H1 (cell line): ENCODE data around the gene ZNF423. TPM values are rescaled to one million over a fixed set of nuclear protein-coding genes. Genes with fewer than 3 reads are reported as not detected.

Experiments
- CTCF ChIA-PET: fragments of 300-600 bp; sonication (Branson Sonifier 250); formaldehyde crosslinking; loops from one replicate; lab custom pipeline; 2021; ENCODE audit not compliant: partially characterized antibody; lab: Charles Lee
- POLR2A ChIA-PET: fragments of 300-600 bp; sonication (Branson Sonifier 250); formaldehyde crosslinking; loops from one replicate; lab custom pipeline; 2021; ENCODE audit warnings: inconsistent platforms; ENCODE audit not compliant: partially characterized antibody; lab: Charles Lee
- DNase-seq, 2 experiments: peaks; one replicate each; pipeline versions ENCODE4 v3.0.0 to v3.0.0-alpha.2; 2010 to 2022; ENCODE audit warnings: low spot score in 2 of 2, low read depth in 1 of 2, mixed read lengths in 1 of 2
- FAIRE-seq: peaks from 2 replicates; lab custom pipeline; 2011; peaks lifted over from hg19 to GRCh38; lab: Jason Lieb, UNC
- H2AFZ ChIP-seq: 2 replicates; pipeline ENCODE4 v1.8.1; 2012; ENCODE audit warnings: low read length, inconsistent platforms
- H2AK5ac ChIP-seq: 2 replicates; pipeline ENCODE4 v1.6.1; 2013; ENCODE audit warnings: low read depth, low read length
- H2BK120ac ChIP-seq: replicated peaks from 2 replicates; pipeline ENCODE3; 2013; ENCODE audit warnings: low read depth, low read length, inconsistent platforms
- H2BK12ac ChIP-seq: 2 replicates; pipeline ENCODE4 v1.6.1; 2013; ENCODE audit warnings: low read depth, low read length
- H2BK15ac ChIP-seq: 2 replicates; pipeline ENCODE4 v1.6.1; 2013; ENCODE audit warnings: low read length
- H2BK20ac ChIP-seq: 2 replicates; pipeline ENCODE4 v1.6.1; 2013; ENCODE audit warnings: low read length
- H2BK5ac ChIP-seq: 2 replicates; pipeline ENCODE4 v1.6.1; 2013; ENCODE audit warnings: low read depth, low read length
- H3K14ac ChIP-seq: 2 replicates; pipeline ENCODE4 v1.6.1; 2013; ENCODE audit warnings: inconsistent platforms; ENCODE audit not compliant: insufficient read length
- H3K18ac ChIP-seq: 2 replicates; pipeline ENCODE4 v1.6.1; 2013; ENCODE audit warnings: low read length; ENCODE audit errors: extremely low read depth
- H3K23ac ChIP-seq: 2 replicates; pipeline ENCODE4 v1.6.1; 2013; ENCODE audit warnings: inconsistent platforms; ENCODE audit not compliant: insufficient read length
- H3K23me2 ChIP-seq: 2 replicates; pipeline ENCODE4 v1.6.1; 2013; ENCODE audit warnings: low read depth, low read length
- H3K27ac ChIP-seq: 2 replicates; pipeline ENCODE4 v1.6.1; 2011; ENCODE audit warnings: low read depth, low read length, inconsistent platforms
- H3K27me3 ChIP-seq, 4 experiments: replicated peaks in 1 of 4; 1 replicate in 1 of 4; 2 replicates in 3 of 4; pipeline versions ENCODE4 v1.6.1 to v1.8.1; 2011 to 2013; ENCODE audit warnings: low read length in 3 of 4, mild to moderate bottlenecking in 3 of 4, inconsistent platforms in 2 of 4, mixed read lengths in 2 of 4, moderate library complexity in 1 of 4; ENCODE audit not compliant: control insufficient read depth in 3 of 4, insufficient read depth in 3 of 4; ENCODE audit errors: extremely low read depth in 1 of 4
- H3K36me3 ChIP-seq, 4 experiments: 2 replicates each; pipeline versions ENCODE4 v1.6.1 to v1.8.1; 2011 to 2013; ENCODE audit warnings: mild to moderate bottlenecking in 4 of 4, low read length in 3 of 4, moderate library complexity in 2 of 4, control low read depth in 1 of 4, inconsistent platforms in 1 of 4; ENCODE audit not compliant: insufficient read depth in 4 of 4, control insufficient read depth in 2 of 4
- H3K4ac ChIP-seq: replicated peaks from 2 replicates; pipeline ENCODE3; 2013; ENCODE audit warnings: low read length, low read depth, mixed read lengths, inconsistent platforms; ENCODE audit not compliant: insufficient read length
- H3K4me1 ChIP-seq, 4 experiments: replicated peaks in 1 of 4; 1 replicate in 1 of 4; 2 replicates in 3 of 4; pipeline versions ENCODE4 v1.6.1 to v1.8.1; 2011 to 2013; ENCODE audit warnings: low read length in 3 of 4, inconsistent platforms in 2 of 4, mixed read lengths in 1 of 4; ENCODE audit not compliant: insufficient read depth in 4 of 4, control insufficient read depth in 3 of 4
- H3K4me2 ChIP-seq, 2 experiments: 2 replicates each; pipeline versions ENCODE4 v1.6.1 to v1.8.1; 2011 to 2013; ENCODE audit warnings: low read depth in 2 of 2, low read length in 2 of 2, control low read depth in 1 of 2, inconsistent platforms in 1 of 2, mild to moderate bottlenecking in 1 of 2; ENCODE audit not compliant: insufficient read depth in 1 of 2
- H3K4me3 ChIP-seq, 4 experiments: fragments of 200-600, 300-600 bp in 1 of 4; sonication (generic), shearing (Covaris generic), sonication (Bioruptor Twin) in 1 of 4; 2 replicates each; pipeline versions ENCODE4 v1.5.1 to v1.8.1; 2011 to 2016; ENCODE audit warnings: low read length in 4 of 4, low read depth in 3 of 4, control low read depth in 2 of 4, inconsistent platforms in 2 of 4, mild to moderate bottlenecking in 2 of 4, mixed read lengths in 1 of 4, moderate library complexity in 1 of 4; ENCODE audit not compliant: insufficient read depth in 2 of 4; ENCODE audit errors: extremely low read depth in 1 of 4
- H3K56ac ChIP-seq: replicated peaks from 2 replicates; pipeline ENCODE3; 2013; ENCODE audit warnings: low read depth, mild to moderate bottlenecking, mixed read lengths, low read length, inconsistent platforms; ENCODE audit not compliant: insufficient read length
- H3K79me1 ChIP-seq: 2 replicates; pipeline ENCODE4 v1.6.1; 2013; ENCODE audit warnings: low read depth, low read length, control low read depth
- H3K79me2 ChIP-seq, 2 experiments: 2 replicates each; pipeline versions ENCODE4 v1.6.1 to v1.8.1; 2012 to 2013; ENCODE audit warnings: low read length in 2 of 2, mild to moderate bottlenecking in 2 of 2, inconsistent platforms in 1 of 2; ENCODE audit not compliant: insufficient read depth in 2 of 2, control insufficient read depth in 1 of 2
- H3K9ac ChIP-seq, 4 experiments: replicated peaks in 1 of 4; 1 replicate in 1 of 4; 2 replicates in 3 of 4; pipeline versions ENCODE4 v1.6.1 to v1.8.1; 2011 to 2013; ENCODE audit warnings: low read depth in 3 of 4, low read length in 3 of 4, control low read depth in 2 of 4, mild to moderate bottlenecking in 2 of 4, moderate library complexity in 2 of 4, inconsistent platforms in 1 of 4; ENCODE audit errors: extremely low read depth in 1 of 4
- H3K9me3 ChIP-seq, 2 experiments: 2 replicates each; pipeline versions ENCODE4 v1.6.1 to v1.8.1; 2012 to 2013; ENCODE audit warnings: mild to moderate bottlenecking in 2 of 2, moderate library complexity in 2 of 2, control low read depth in 1 of 2, inconsistent platforms in 1 of 2, low read depth in 1 of 2, low read length in 1 of 2, mixed read lengths in 1 of 2; ENCODE audit not compliant: insufficient read depth in 2 of 2
- H4K20me1 ChIP-seq, 2 experiments: replicated peaks in 1 of 2; 2 replicates each; pipeline versions ENCODE3 to v1.8.1; 2011 to 2013; ENCODE audit warnings: inconsistent platforms in 2 of 2, low read length in 2 of 2, mild to moderate bottlenecking in 1 of 2; ENCODE audit not compliant: insufficient read depth in 2 of 2, control insufficient read depth in 1 of 2
- H4K5ac ChIP-seq: 2 replicates; pipeline ENCODE4 v1.6.1; 2013; ENCODE audit warnings: low read length, low read depth, mixed read lengths, inconsistent platforms; ENCODE audit not compliant: insufficient read length
- H4K8ac ChIP-seq: 2 replicates; pipeline ENCODE4 v1.8.0; 2013; ENCODE audit warnings: mild to moderate bottlenecking, moderate library complexity, low read length, inconsistent platforms; ENCODE audit not compliant: insufficient read depth; ENCODE audit errors: extremely low read depth
- H4K91ac ChIP-seq: replicated peaks from 2 replicates; pipeline ENCODE3; 2013; ENCODE audit warnings: low read length, mixed read lengths, inconsistent platforms; ENCODE audit not compliant: insufficient read length
- CBX8 ChIP-seq: fragments of 300-800, 300-1000 bp; sonication (generic); IDR thresholded peaks from 2 replicates; pipeline ENCODE4 v1.7.1; 2016; ENCODE audit warnings: low read depth, low read length, borderline replicate concordance
- CHD1 ChIP-seq: IDR thresholded peaks from 2 replicates; pipeline ENCODE4 v1.6.1; 2012; ENCODE audit warnings: low read depth, low read length, improper control_type of control experiment
- PHF8 ChIP-seq: fragments of 200-600 bp; sonication (generic); conservative IDR thresholded peaks from 2 replicates; pipeline ENCODE4 v1.7.1; 2012; ENCODE audit warnings: low read depth, mild to moderate bottlenecking, inconsistent platforms, low read length, moderate library complexity
- RFX5 ChIP-seq: IDR thresholded peaks from 2 replicates; pipeline ENCODE4 v1.6.1; 2011; ENCODE audit warnings: low read depth, low read length, improper control_type of control experiment, borderline replicate concordance
- WGBS, 2 experiments: shearing (Covaris generic) in 1 of 2; methylation state at CpG; one replicate each; pipeline versions ENCODE4 v1.1.6 to v1.1.7; 2013 to 2015; ENCODE audit warnings: low lambda C conversion rate in 2 of 2, mixed read lengths in 2 of 2, inconsistent platforms in 1 of 2, low coverage in 1 of 2, missing lambda C conversion rate in 1 of 2; ENCODE audit not compliant: insufficient replicate concordance in 2 of 2, insufficient coverage in 1 of 2, insufficient read length in 1 of 2; ENCODE audit errors: extremely low coverage in 1 of 2, missing lambda C conversion rate in 1 of 2; 5-methylcytosine and 5-hydroxymethylcytosine counted together
- polyA plus RNA-seq, 7 experiments: library from polyadenylated mRNA; depleted of rRNA in 3 of 7; stranded (reverse) in 5 of 7; unstranded in 2 of 7; fragments of >200 nt in 5 of 7; fragments of 200-250 nt in 2 of 7; gene quantifications; 1 replicate in 5 of 7; 2 replicates in 1 of 7; 4 replicates in 1 of 7; pipeline versions ENCODE4 v1.2.1 to v1.2.3, GENCODE V29; 2011 to 2013; ENCODE audit warnings: missing spikeins in 2 of 7, mixed read lengths in 2 of 7
- total RNA-seq: library from RNA; stranded (reverse); fragmentation: NEBNext Ultra II Directional; extraction: Animal tissue kit (Norgen Biotek cat#: 25700); gene quantifications from 2 replicates; pipeline ENCODE4 v1.2.1, GENCODE V29; 2021

The ZNF423 gene
- total and polyA plus RNA-seq, 2 of the 8 experiments (the other 6 are each of a cell fraction or from before 2014, with no cell fraction given), result 38.2 to 52.3 TPM

DNA sequence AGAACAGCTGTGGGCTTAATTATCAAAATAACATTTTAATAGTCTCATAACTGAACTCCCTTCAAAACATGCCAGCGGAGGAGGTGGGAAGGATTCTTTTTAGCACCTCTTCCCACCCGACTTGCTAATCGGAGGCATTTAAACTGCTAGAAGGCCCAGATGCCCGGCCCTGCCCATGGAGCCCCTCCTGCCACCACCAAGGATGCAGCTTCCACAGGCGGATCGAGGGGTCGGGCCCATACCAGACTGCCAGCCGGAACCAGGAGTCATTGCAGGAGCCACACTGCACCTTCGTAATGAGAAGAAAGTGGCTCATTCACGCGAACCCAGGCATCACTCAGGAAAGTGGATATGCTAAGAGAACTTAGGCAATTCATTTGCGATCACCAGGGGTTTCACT lies 281.1 kb downstream of the ZNF423 start:
- no peak for FAIRE-seq
- WGBS, 2 experiments, result 93% methylated on average over 12 of the region's 12 CpGs; no CpG with 5 or more reads in 1 of the 2 experiments
- Histone ChIP-seq H3K23ac (no peak overlapping the region), H2BK5ac (peak overlapping the region; percentile 44; the same call in 1 of the 2 replicates), H4K91ac (no peak overlapping the region), H3K14ac (no peak overlapping the region), H3K79me1 (no peaks in the 10 kb centered on the region), H2BK20ac (no peak overlapping the region), H2BK15ac (no peak overlapping the region), H3K4me2 (no peak overlapping the region), H2AFZ (no peak overlapping the region), H3K4ac (no peak overlapping the region)
- CTCF ChIA-PET, result interaction anchor here (0.8 to 5.2 kb wide), 8 partner anchors 8 to 22 kb away, joined by 3 to 30 read pairs (median 8); no protein-coding TSS in a partner anchor
- no peak for TF ChIP-seq RFX5
- no peak for TF ChIP-seq CBX8
- TF ChIP-seq CHD1, result no peak
- no peak for TF ChIP-seq PHF8
- TF ChIP-seq, all 59 proteins: peak for 0
- peaks cover 0 to 2% of the 10 kb centered on the region in 2 experiments for H4K20me1 ChIP-seq
- no peak overlapping the region for H3K56ac ChIP-seq
- POLR2A ChIA-PET, result no interaction called here
- no peaks in the 10 kb centered on the region for H3K27me3 ChIP-seq
- H3K23me2 ChIP-seq, result no peaks in the 10 kb centered on the region; the same call in 1 of the 2 replicates
- no peak overlapping the region for H3K27ac ChIP-seq
- DNase-seq, result no peak
- H4K5ac ChIP-seq, result no peak overlapping the region
- no peak overlapping the region for H3K4me3 ChIP-seq
- no peak overlapping the region for H2BK120ac ChIP-seq
- no peak overlapping the region for H4K8ac ChIP-seq
- no peak overlapping the region for H2AK5ac ChIP-seq
- H3K36me3 ChIP-seq, result no peaks in the 10 kb centered on the region
- no peaks in the 10 kb centered on the region for H3K79me2 ChIP-seq
- no peak overlapping the region for H2BK12ac ChIP-seq
- peaks cover 4 to 17% (median 6%) of the 10 kb centered on the region in 4 experiments; a peak in 5 of 7 replicates for H3K4me1 ChIP-seq
- no peaks in the 10 kb centered on the region for H3K9me3 ChIP-seq
- H3K9ac ChIP-seq, result no peak overlapping the region
- H3K18ac ChIP-seq, result no peak overlapping the region
